ENCODE results near the gene POU2AF1. TPM values are rescaled to one million over a fixed set of nuclear protein-coding genes. Genes with fewer than 3 reads are reported as not detected.

POU2AF1 gene
- total RNA-seq, 1 donor from 2014 or later: not detected

- peaks cover 33% of the 10 kb centered on the region for H3K27me3 Mint-ChIP-seq (ENCODE audit: low read depth)
- no peak for DNase-seq (ENCODE audit: low read depth, low spot score)
- H3K4me3 Mint-ChIP-seq: no peak overlapping the region
- H3K4me1 Mint-ChIP-seq: no peaks in the 10 kb centered on the region
- H3K27ac Mint-ChIP-seq (ENCODE audit: unreplicated experiment): no peak overlapping the region
- H3K36me3 Mint-ChIP-seq (ENCODE audit: low read depth): no peaks in the 10 kb centered on the region
- TF ChIP-seq, protein P1, sequence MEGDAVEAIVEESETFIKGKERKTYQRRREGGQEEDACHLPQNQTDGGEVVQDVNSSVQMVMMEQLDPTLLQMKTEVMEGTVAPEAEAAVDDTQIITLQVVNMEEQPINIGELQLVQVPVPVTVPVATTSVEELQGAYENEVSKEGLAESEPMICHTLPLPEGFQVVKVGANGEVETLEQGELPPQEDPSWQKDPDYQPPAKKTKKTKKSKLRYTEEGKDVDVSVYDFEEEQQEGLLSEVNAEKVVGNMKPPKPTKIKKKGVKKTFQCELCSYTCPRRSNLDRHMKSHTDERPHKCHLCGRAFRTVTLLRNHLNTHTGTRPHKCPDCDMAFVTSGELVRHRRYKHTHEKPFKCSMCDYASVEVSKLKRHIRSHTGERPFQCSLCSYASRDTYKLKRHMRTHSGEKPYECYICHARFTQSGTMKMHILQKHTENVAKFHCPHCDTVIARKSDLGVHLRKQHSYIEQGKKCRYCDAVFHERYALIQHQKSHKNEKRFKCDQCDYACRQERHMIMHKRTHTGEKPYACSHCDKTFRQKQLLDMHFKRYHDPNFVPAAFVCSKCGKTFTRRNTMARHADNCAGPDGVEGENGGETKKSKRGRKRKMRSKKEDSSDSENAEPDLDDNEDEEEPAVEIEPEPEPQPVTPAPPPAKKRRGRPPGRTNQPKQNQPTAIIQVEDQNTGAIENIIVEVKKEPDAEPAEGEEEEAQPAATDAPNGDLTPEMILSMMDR (conservative IDR thresholded peaks at IDR 0.05): no peak
- no peaks in the 10 kb centered on the region for H3K9me3 Mint-ChIP-seq
Observed at GRCh38 chr11:111310088-111310487, 69.0 kb downstream of the POU2AF1 start.

DNA sequence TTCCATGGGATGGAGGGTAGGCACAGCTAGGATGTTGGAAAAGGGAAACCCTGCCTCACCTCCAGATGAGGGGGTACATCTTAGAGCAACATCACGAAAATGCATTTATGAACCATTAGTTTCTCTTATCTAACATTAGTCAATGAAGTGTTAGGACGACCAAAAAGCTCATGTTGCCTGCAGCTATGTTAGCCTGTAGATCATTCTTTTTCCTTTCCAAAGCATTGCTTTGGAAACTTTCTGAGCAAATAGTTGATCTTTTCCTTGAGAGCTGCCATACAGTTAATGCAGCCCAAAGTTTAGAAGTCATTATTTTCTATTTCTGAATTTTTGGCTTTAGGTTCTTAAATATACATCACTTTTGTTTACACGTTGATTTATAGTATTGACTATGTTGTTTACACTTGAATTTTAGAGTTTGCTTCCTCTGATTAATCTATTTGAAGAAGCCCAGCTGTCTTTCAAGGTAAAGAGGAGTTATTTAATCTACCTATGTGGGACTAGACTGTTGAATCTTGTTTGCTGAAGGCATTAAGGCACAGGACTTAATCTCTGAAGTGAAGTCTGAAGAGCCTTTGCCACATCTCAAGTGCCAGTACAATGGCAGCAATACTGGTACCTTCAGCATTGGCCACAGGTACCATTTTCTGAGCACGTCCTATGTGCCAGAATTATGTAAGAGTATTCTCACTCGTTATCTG, 69.7 kb downstream of the POU2AF1 start:
- H3K4me1 Mint-ChIP-seq: no peaks in the 10 kb centered on the region
- no peak for DNase-seq (ENCODE audit: low read depth, low spot score)
- no peak overlapping the region for H3K27ac Mint-ChIP-seq (ENCODE audit: unreplicated experiment)
- TF ChIP-seq, protein P1 (conservative IDR thresholded peaks at IDR 0.05): no peak
- no peak overlapping the region for H3K4me3 Mint-ChIP-seq
- H3K36me3 Mint-ChIP-seq (ENCODE audit: low read depth): no peaks in the 10 kb centered on the region
- H3K27me3 Mint-ChIP-seq (ENCODE audit: low read depth): peaks cover 33% of the 10 kb centered on the region
- H3K9me3 Mint-ChIP-seq: no peaks in the 10 kb centered on the region

DNA sequence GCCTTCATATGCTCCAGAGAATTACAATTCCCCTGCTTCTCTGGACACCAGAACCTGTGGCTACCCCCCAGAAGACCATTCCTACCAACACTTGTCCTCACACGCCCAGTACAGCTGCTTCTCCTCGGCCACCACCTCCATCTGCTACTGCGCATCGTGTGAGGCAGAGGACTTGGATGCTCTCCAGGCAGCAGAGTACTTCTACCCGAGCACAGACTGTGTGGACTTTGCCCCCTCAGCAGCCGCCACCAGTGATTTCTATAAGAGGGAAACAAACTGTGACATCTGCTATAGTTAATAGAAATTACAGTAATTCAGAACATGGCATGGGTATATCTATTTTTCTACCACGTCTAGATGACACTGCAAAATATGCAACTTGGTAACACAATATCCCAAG, 70.9 kb downstream of the POU2AF1 start:
- Mint-ChIP-seq H3K27me3 (ENCODE audit: low read depth) (peaks cover 36% of the 10 kb centered on the region), H3K4me1 (no peaks in the 10 kb centered on the region), H3K4me3 (no peak overlapping the region), H3K27ac (ENCODE audit: unreplicated experiment) (no peak overlapping the region), H3K9me3 (no peaks in the 10 kb centered on the region), H3K36me3 (ENCODE audit: low read depth) (no peaks in the 10 kb centered on the region)
- DNase-seq (ENCODE audit: low read depth, low spot score): no peak
- TF ChIP-seq, protein P1 (conservative IDR thresholded peaks at IDR 0.05): no peak

- Mint-ChIP-seq H3K4me1 (no peaks in the 10 kb centered on the region), H3K27ac (ENCODE audit: unreplicated experiment) (no peak overlapping the region), H3K4me3 (no peak overlapping the region), H3K36me3 (ENCODE audit: low read depth) (no peaks in the 10 kb centered on the region), H3K9me3 (no peaks in the 10 kb centered on the region), H3K27me3 (ENCODE audit: low read depth) (peaks cover 37% of the 10 kb centered on the region)
- TF ChIP-seq, protein P1 (conservative IDR thresholded peaks at IDR 0.05): no peak
- no peak for DNase-seq (ENCODE audit: low read depth, low spot score)
Observed at GRCh38 chr11:111307472-111308108, 71.5 kb downstream of the POU2AF1 start.

DNA sequence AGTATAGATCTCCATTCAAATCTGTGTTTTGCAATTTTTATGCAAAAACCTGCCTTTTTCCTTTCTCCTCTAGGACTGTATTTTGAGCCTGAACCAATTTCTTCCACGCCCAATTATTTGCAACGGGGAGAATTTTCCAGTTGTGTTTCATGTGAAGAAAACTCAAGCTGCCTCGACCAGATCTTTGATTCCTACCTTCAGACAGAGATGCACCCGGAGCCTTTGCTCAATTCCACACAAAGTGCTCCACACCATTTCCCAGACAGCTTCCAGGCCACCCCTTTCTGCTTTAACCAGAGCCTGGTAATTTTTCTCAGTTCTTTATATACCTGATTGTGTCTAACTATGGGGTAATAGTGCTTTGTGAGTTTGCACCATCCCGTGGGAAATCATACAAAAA, 72.8 kb downstream of the POU2AF1 start:
- Mint-ChIP-seq H3K36me3 (ENCODE audit: low read depth) (no peaks in the 10 kb centered on the region), H3K27ac (ENCODE audit: unreplicated experiment) (no peak overlapping the region), H3K9me3 (no peaks in the 10 kb centered on the region), H3K27me3 (ENCODE audit: low read depth) (peaks cover 49% of the 10 kb centered on the region), H3K4me3 (no peak overlapping the region), H3K4me1 (no peaks in the 10 kb centered on the region)
- no peak for DNase-seq (ENCODE audit: low read depth, low spot score)
- TF ChIP-seq, protein P1 (conservative IDR thresholded peaks at IDR 0.05): no peak
